Loucy (cell line): Measurements from ENCODE around the gene LCN9.

ENCODE experiments used
- CTCF ChIP-seq: fragments of 200-600 bp; sonication (generic); conservative IDR thresholded peaks from 2 replicates; pipeline ENCODE4 v1.5.1; 2014; ENCODE audit warnings: mild to moderate bottlenecking, antibody characterized with exemption, low read length
- EZH2phosphoT487 ChIP-seq: fragments of 200-600 bp; IDR thresholded peaks from 2 replicates; pipeline ENCODE4 v1.6.1; 2018; ENCODE audit warnings: antibody characterized with exemption, mild to moderate bottlenecking, moderate library complexity, borderline replicate concordance

GRCh38 chr9:135689011-135689410 lies 25.9 kb downstream of the LCN9 start:
- TF ChIP-seq CTCF (no peak), EZH2phosphoT487 (no peak)
